NCI-H2107 (cell line): ENCODE results near the gene CDH23.

Experiments
- DNase-seq: peaks from one replicate; lab custom pipeline; 2025; lab: John Stamatoyannopoulos, UW

The CDH23 gene

GRCh38 chr10:71392791-71393781, 3.6 kb upstream of the CDH23 start:
- no peak for DNase-seq

GRCh38 chr10:71393841-71394475, 2.8 kb upstream of the CDH23 start:
- DNase-seq: no peak

GRCh38 chr10:71394926-71395562, 1.7 kb upstream of the CDH23 start:
- DNase-seq: no peak

GRCh38 chr10:71395621-71396020, 1.1 kb upstream of the CDH23 start:
- DNase-seq: no peak

GRCh38 chr10:71396084-71396710, 523 bp upstream of the CDH23 start:
- DNase-seq: no peak

GRCh38 chr10:71397296-71398212, 834 bp downstream of the CDH23 start:
- DNase-seq: no peak

DNA sequence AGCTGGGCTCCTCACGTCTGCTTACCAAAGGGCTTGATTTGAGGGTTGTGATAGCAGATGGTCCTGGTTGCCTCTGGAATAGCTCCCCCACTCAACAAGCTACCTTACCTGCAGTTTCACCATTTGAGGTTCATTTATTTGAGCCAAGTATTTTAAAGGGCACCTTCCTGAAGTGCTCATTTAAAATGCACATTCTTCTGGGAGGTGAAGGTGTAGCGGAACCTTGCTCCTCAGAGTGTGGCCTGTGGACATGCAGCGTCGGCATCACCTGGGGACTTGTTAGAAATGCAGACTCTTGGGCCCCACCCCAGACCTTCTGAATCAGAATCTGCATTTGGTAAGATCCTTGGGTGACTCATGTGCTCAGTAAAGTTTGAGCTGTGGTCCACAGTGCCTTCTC, 2.3 kb downstream of the CDH23 start:
- DNase-seq: no peak

- DNase-seq: no peak
Measured at GRCh38 chr10:71399946-71400345, 3.2 kb downstream of the CDH23 start.

- no peak for DNase-seq
Measured at GRCh38 chr10:71401056-71401455, 4.3 kb downstream of the CDH23 start.

DNA sequence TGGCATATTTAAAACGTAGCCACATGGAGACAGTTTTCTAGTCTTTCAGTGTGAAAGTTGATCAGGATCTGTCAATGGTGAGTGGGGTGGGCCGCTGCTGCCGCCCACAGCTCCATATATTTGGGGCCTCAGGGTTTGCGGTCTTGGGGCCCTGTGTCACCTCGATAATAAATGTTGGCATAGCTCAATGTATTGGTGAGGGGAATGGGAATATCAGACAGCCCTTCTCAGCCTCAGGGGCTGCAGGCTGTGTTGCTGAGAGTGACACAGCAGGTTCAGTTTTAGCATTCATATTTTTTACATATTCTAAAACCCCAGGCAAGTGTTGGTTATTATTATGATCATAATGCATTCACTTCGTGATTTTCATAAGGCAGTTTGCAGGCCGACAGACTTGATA, 5.3 kb downstream of the CDH23 start:
- DNase-seq: no peak

DNA sequence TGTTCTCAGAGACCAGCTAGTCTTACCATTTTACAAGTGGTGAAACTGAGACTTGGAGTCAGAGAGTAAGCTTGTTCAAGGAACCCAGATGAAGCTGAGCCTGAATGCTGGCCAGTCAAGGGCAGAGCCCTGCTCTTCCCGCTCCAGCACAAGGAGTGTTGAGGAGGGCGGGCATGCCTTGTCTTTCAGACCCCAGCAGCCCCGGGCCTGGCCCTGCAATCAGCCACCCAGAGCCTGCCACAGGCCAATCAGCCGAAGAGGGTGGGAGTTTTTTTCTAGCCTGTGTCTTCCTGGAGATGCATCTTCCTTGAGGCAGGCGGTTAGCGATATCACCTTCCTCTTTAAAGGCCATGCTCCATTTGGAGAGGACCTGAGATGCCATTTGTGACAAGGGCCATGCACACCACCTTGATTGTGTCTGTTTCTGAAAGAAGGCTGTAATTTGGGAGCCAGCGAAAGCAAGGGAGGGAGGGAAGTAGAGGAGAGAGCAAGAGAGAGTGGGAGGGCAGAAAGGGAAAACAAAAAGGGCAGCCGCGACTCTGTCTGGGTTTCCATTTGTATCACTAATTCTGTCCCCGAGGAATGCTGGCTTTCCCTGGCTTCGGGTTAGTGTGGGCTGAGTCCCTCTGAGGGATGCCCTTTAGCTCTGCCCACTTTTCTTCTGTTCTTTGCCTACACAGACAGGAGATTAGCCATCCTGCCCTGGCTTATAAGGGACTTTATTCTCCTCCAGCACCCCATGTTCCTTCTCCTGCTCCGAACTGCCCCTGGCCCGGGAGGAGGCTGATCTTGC, 8.0 kb downstream of the CDH23 start:
- DNase-seq: no peak

- DNase-seq: no peak
Measured at GRCh38 chr10:71406878-71407277, 10.2 kb downstream of the CDH23 start.

DNA sequence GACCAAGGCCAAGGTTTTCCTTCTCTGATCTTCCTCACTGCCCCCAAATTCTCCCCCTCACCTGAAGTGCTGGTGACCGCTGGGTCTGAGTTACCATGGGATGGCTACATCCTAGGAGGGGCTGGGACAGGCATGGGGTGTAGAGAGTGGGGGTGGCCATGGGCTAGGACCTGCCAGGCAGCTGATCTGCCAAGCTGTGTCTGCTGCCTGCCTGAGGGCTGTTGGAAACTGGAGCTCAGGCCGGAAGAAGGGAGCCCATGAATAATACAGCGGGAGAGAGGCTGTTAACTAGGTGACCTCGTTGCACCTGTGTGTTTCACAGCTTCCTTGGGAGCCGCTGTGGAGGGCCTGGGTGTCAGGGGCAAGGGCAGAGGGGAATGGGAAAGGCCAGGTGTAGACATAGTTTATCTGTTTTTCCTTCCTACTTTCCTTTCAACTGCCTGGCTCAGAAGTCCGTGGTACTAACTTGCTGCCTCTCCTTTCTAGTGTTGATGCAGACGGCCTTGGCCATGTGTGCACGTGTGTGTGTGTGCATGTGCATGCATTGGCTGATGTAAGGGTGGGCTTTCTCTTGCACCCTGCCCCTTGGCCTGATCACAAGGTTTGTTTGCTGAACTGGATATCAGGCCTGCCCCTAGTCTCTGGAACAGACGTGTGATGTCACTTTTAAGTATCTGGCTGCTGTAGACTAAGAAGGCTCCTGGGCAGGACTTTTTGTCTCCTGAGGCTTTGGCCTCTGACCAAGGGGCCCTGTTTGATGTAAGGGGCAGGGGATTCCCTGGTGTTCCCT, 11.9 kb downstream of the CDH23 start:
- DNase-seq: no peak

- DNase-seq: no peak
Measured at GRCh38 chr10:71409516-71410104, 12.9 kb downstream of the CDH23 start.

DNA sequence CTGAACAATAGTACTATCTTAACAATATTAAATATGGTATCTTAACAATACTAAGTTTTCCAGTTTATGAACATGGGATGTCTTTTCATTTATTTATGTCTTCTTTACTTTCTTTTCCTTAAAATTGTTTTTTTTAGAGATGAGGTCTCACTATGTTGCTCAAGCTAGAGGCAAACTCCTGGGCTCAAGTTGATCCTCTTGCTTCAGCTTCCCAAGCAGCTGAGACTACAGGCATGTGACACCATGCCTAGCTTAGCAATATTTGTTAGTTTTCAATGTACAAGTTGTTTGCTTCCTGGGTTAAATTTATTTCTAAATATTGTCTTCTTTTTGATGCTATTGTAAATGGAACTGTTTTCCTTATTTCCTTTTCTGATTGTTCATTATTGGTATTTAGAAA, 16.9 kb downstream of the CDH23 start:
- DNase-seq: no peak

DNA sequence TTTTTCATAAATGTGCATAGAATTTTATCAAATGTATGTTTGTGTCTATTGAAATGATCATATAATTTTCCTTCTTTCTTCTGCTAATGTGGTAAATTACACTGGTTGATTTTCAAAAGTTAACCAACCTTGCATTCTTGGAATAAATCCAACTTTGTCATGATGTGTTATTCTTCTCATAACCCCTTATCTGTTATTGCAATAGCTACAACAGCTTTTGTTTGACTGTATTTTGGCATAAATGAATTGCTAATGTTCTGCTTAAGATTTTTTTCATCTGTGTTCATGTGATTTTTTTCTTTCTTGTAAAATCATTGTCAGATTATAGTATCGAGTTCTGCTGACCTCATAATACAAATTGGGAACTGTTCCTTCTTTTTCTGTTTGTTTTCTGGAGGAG, 17.6 kb downstream of the CDH23 start:
- no peak for DNase-seq

DNA sequence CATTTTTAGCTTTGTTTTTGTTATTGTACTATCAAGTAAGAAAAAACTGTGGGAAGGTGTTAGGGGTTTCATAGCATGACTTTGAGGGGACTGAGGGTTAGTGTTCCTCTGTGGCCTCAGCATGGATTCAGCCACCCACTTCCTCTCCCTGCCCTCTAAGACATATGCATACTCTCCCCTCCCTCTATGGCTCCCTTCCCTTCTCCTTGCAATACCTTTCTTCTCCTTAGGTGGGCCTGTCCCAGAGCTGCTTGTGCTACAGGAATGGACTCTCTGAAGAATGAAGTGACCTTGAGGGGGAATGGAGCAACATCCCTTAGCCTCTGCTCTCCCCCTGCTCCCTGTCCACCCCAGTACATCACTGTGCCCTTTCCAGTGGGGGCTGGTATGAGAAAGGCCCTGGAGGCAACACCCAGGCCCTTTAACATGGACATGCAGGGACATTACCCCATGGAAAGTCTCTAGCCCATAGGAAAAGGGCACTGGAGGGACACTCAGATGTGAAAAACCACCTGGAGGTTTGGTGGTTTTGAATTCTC, 22.4 kb downstream of the CDH23 start:
- DNase-seq: no peak

GRCh38 chr10:71419750-71420149, 23.0 kb downstream of the CDH23 start:
- no peak for DNase-seq

GRCh38 chr10:71421075-71421434, 24.3 kb downstream of the CDH23 start:
- no peak for DNase-seq
